Measurements from ENCODE around the gene HTR5A.

Gene HTR5A

DNA sequence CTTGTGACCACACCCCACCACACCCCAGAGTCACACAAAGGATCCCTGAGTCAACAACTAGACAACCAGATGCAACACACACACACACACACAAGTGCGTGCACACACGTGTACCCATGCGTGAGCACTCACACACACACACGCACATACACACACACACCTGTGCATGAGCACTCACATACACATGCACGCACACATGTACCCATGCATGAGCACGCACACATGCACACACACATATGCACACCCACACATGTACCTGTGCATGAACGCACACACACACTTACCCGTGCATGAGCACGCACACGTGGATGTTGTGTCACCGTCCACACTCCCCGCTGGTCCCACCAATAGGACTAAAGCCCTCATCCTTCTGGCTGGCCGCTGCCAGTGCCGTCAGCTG is 60.4 kb downstream of the HTR5A start:
- no peak overlapping the region for H3K4me3 ChIP-seq (replicated peaks; ENCODE audit: insufficient read depth, low read length)
- H3K27me3 ChIP-seq (ENCODE audit: insufficient read depth, poor library complexity, severe bottlenecking), result no peaks in the 10 kb centered on the region
- TF ChIP-seq GABPA (IDR thresholded peaks at IDR 0.05; ENCODE audit: low read depth) (no peak), POLR2AphosphoS5 (IDR thresholded peaks at IDR 0.05; ENCODE audit: low read depth) (no peak), SPI1 (IDR thresholded peaks at IDR 0.05; ENCODE audit: borderline replicate concordance, low read depth) (no peak)
- TF ChIP-seq, protein P1, sequence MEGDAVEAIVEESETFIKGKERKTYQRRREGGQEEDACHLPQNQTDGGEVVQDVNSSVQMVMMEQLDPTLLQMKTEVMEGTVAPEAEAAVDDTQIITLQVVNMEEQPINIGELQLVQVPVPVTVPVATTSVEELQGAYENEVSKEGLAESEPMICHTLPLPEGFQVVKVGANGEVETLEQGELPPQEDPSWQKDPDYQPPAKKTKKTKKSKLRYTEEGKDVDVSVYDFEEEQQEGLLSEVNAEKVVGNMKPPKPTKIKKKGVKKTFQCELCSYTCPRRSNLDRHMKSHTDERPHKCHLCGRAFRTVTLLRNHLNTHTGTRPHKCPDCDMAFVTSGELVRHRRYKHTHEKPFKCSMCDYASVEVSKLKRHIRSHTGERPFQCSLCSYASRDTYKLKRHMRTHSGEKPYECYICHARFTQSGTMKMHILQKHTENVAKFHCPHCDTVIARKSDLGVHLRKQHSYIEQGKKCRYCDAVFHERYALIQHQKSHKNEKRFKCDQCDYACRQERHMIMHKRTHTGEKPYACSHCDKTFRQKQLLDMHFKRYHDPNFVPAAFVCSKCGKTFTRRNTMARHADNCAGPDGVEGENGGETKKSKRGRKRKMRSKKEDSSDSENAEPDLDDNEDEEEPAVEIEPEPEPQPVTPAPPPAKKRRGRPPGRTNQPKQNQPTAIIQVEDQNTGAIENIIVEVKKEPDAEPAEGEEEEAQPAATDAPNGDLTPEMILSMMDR (IDR thresholded peaks at IDR 0.05; ENCODE audit: insufficient read depth, low read length), result no peak
- TF ChIP-seq, protein P2, sequence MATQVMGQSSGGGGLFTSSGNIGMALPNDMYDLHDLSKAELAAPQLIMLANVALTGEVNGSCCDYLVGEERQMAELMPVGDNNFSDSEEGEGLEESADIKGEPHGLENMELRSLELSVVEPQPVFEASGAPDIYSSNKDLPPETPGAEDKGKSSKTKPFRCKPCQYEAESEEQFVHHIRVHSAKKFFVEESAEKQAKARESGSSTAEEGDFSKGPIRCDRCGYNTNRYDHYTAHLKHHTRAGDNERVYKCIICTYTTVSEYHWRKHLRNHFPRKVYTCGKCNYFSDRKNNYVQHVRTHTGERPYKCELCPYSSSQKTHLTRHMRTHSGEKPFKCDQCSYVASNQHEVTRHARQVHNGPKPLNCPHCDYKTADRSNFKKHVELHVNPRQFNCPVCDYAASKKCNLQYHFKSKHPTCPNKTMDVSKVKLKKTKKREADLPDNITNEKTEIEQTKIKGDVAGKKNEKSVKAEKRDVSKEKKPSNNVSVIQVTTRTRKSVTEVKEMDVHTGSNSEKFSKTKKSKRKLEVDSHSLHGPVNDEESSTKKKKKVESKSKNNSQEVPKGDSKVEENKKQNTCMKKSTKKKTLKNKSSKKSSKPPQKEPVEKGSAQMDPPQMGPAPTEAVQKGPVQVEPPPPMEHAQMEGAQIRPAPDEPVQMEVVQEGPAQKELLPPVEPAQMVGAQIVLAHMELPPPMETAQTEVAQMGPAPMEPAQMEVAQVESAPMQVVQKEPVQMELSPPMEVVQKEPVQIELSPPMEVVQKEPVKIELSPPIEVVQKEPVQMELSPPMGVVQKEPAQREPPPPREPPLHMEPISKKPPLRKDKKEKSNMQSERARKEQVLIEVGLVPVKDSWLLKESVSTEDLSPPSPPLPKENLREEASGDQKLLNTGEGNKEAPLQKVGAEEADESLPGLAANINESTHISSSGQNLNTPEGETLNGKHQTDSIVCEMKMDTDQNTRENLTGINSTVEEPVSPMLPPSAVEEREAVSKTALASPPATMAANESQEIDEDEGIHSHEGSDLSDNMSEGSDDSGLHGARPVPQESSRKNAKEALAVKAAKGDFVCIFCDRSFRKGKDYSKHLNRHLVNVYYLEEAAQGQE (IDR thresholded peaks at IDR 0.05; ENCODE audit: insufficient replicate concordance, low read depth), result no peak
- DNase-seq (ENCODE audit: low read depth in 1 of 2, low spot score in 1 of 2), result no peak
- H3K27ac ChIP-seq (replicated peaks), result no peak overlapping the region

DNA sequence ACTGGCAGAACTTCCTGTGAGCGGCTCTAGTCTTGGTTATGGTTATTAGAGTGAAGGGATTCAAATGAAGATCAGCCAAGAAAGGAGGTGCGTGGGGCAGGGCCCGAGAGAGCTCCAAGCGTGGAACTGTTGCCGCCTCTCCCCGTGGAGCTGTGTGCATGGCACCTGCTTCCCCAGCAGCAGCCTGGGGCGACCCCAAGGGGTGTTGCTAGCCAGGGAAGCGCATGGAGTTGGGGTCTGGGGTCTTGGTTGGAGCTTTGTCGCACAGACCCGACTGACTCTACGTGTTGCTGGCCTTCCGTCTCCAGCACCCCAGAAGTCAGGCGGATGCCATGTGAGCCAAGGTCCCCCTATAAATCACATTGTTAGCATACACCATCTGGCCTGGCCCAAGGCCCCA is 61.0 kb downstream of the HTR5A start:
- Histone ChIP-seq H3K4me3 (replicated peaks; ENCODE audit: insufficient read depth, low read length) (no peak overlapping the region), H3K27me3 (ENCODE audit: insufficient read depth, poor library complexity, severe bottlenecking) (no peaks in the 10 kb centered on the region), H3K27ac (replicated peaks) (no peak overlapping the region)
- TF ChIP-seq, protein P1 (IDR thresholded peaks at IDR 0.05; ENCODE audit: insufficient read depth, low read length), result no peak
- TF ChIP-seq SPI1 (IDR thresholded peaks at IDR 0.05; ENCODE audit: borderline replicate concordance, low read depth), result no peak
- TF ChIP-seq POLR2AphosphoS5 (IDR thresholded peaks at IDR 0.05; ENCODE audit: low read depth), result no peak
- no peak for TF ChIP-seq GABPA (IDR thresholded peaks at IDR 0.05; ENCODE audit: low read depth)
- TF ChIP-seq, protein P2 (IDR thresholded peaks at IDR 0.05; ENCODE audit: insufficient replicate concordance, low read depth), result no peak
- DNase-seq (ENCODE audit: low read depth in 1 of 2, low spot score in 1 of 2), result no peak

DNA sequence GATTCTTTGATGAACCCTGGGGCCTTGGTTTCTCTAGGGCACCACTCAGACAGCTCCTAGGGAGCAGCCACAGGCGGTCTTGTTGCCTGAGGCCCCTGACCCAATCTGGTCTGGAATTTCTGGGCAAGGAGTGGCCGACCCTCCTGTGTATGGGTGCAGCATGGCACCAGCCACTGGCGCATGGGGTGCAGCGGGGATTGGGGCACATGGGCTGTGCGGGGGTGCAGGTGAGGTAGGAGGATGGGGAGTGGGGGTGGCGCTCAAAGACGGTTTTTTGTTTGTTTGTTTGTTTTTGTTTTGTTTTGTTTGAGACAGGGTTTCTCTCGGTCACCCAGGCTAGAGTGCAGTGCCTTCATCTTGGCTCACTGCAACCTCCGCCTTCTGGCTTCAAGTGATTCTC is 62.3 kb downstream of the HTR5A start:
- Histone ChIP-seq H3K27me3 (ENCODE audit: insufficient read depth, poor library complexity, severe bottlenecking) (no peaks in the 10 kb centered on the region), H3K4me3 (replicated peaks; ENCODE audit: insufficient read depth, low read length) (no peak overlapping the region), H3K27ac (replicated peaks) (no peak overlapping the region)
- no peak for DNase-seq (ENCODE audit: low read depth in 1 of 2, low spot score in 1 of 2)
- TF ChIP-seq, protein P1 (IDR thresholded peaks at IDR 0.05; ENCODE audit: insufficient read depth, low read length), result no peak
- no peak for TF ChIP-seq POLR2AphosphoS5 (IDR thresholded peaks at IDR 0.05; ENCODE audit: low read depth)
- TF ChIP-seq GABPA (IDR thresholded peaks at IDR 0.05; ENCODE audit: low read depth), result no peak
- TF ChIP-seq, protein P2 (IDR thresholded peaks at IDR 0.05; ENCODE audit: insufficient replicate concordance, low read depth), result no peak
- no peak for TF ChIP-seq SPI1 (IDR thresholded peaks at IDR 0.05; ENCODE audit: borderline replicate concordance, low read depth)
